Activated T-helper 9 cell treated with anti-CD3 and anti-CD28 coated beads, Interleukin-2, amount 50 U/mL, for 16 hours (primary cell): ENCODE results near the gene SCGB3A1.

Experiments
- DNase-seq: peaks from one replicate; pipeline ENCODE4 v3.0.0-alpha.2; 2020; ENCODE audit warnings: low read depth

Gene SCGB3A1

GRCh38 chr5:180586870-180587269 lies 4.4 kb downstream of the SCGB3A1 start:
- DNase-seq = no peak

- no peak for DNase-seq
Measured at GRCh38 chr5:180586204-180586603, 5.1 kb downstream of the SCGB3A1 start.

- no peak for DNase-seq
Measured at GRCh38 chr5:180583738-180584137, 7.6 kb downstream of the SCGB3A1 start.

GRCh38 chr5:180580681-180581080 lies 10.6 kb downstream of the SCGB3A1 start:
- no peak for DNase-seq

- no peak for DNase-seq
Measured at GRCh38 chr5:180575571-180575970, 15.7 kb downstream of the SCGB3A1 start.

- DNase-seq = no peak
Measured at GRCh38 chr5:180568914-180569313, 22.4 kb downstream of the SCGB3A1 start.

GRCh38 chr5:180563994-180564393 lies 27.3 kb downstream of the SCGB3A1 start:
- no peak for DNase-seq

GRCh38 chr5:180558232-180558631 lies 33.1 kb downstream of the SCGB3A1 start:
- no peak for DNase-seq

GRCh38 chr5:180557217-180557809 lies 34.0 kb downstream of the SCGB3A1 start:
- no peak for DNase-seq

GRCh38 chr5:180555168-180555921 lies 36.0 kb downstream of the SCGB3A1 start:
- no peak for DNase-seq

- DNase-seq = no peak
Measured at GRCh38 chr5:180553530-180553929, 37.8 kb downstream of the SCGB3A1 start.

GRCh38 chr5:180548563-180548962 lies 42.7 kb downstream of the SCGB3A1 start:
- DNase-seq = no peak

GRCh38 chr5:180545248-180545647 lies 46.1 kb downstream of the SCGB3A1 start:
- no peak for DNase-seq

- DNase-seq = no peak
Measured at GRCh38 chr5:180541710-180542109, 49.6 kb downstream of the SCGB3A1 start.
